Mucosa of rectum (tissue), 2 donors: ENCODE data around the gene MYRFL.

Source experiments
- H3K27ac ChIP-seq, 2 donors: one replicate each; pipeline ENCODE4 v1.7.0; 2013; ENCODE audit warnings: inconsistent platforms in 2 of 2, low read depth in 2 of 2, low read length in 2 of 2
- H3K27me3 ChIP-seq, 2 donors: one replicate each; pipeline ENCODE4 v1.7.0; 2013; ENCODE audit warnings: low read length in 2 of 2; ENCODE audit not compliant: control insufficient read depth in 2 of 2, insufficient read depth in 2 of 2
- H3K36me3 ChIP-seq, 2 donors: one replicate each; pipeline ENCODE4 v1.7.0; 2013; ENCODE audit warnings: low read length in 2 of 2; ENCODE audit not compliant: control insufficient read depth in 2 of 2, insufficient read depth in 2 of 2
- H3K4me1 ChIP-seq, 2 donors: one replicate each; pipeline ENCODE4 v1.7.0; 2013; ENCODE audit warnings: low read length in 2 of 2, mild to moderate bottlenecking in 1 of 2; ENCODE audit not compliant: control insufficient read depth in 2 of 2, insufficient read depth in 2 of 2
- H3K4me3 ChIP-seq, 2 donors: one replicate each; pipeline ENCODE4 v1.7.0; 2013; ENCODE audit warnings: low read length in 2 of 2
- H3K9ac ChIP-seq, 2 donors: one replicate each; pipeline ENCODE4 v1.7.0; 2013; ENCODE audit warnings: low read length in 2 of 2, low read depth in 1 of 2, mild to moderate bottlenecking in 1 of 2
- H3K9me3 ChIP-seq, 2 donors: one replicate each; pipeline ENCODE4 v1.7.0; 2013; ENCODE audit warnings: low read length in 2 of 2; ENCODE audit not compliant: control insufficient read depth in 2 of 2
- donor health status: healthy.
- donor health status: Normal muscosa, but diverticular disease.

Gene MYRFL

GRCh38 chr12:69872804-69873203 lies 47.8 kb downstream of the MYRFL start:
- Histone ChIP-seq H3K4me1 (no peaks in the 10 kb centered on the region), H3K4me3 (no peak overlapping the region), H3K9me3 (no peaks in the 10 kb centered on the region), H3K36me3 (no peaks in the 10 kb centered on the region), H3K9ac (no peak overlapping the region), H3K27ac (no peak overlapping the region), H3K27me3 (no peaks in the 10 kb centered on the region)

- Histone ChIP-seq H3K27me3 (no peaks in the 10 kb centered on the region), H3K4me3 (no peak overlapping the region), H3K27ac (no peak overlapping the region), H3K4me1 (no peaks in the 10 kb centered on the region), H3K9me3 (no peaks in the 10 kb centered on the region), H3K9ac (no peak overlapping the region), H3K36me3 (no peaks in the 10 kb centered on the region)
Measured at GRCh38 chr12:69873429-69873828, 48.4 kb downstream of the MYRFL start.

- Histone ChIP-seq H3K4me3 (no peak overlapping the region), H3K27me3 (no peaks in the 10 kb centered on the region), H3K36me3 (no peaks in the 10 kb centered on the region), H3K9me3 (no peaks in the 10 kb centered on the region), H3K4me1 (peaks cover 4% of the 10 kb centered on the region in 2 donors), H3K27ac (no peak overlapping the region), H3K9ac (no peak overlapping the region)
Measured at GRCh38 chr12:69874606-69875005, 49.6 kb downstream of the MYRFL start.

- Histone ChIP-seq H3K27ac (no peak overlapping the region), H3K36me3 (no peaks in the 10 kb centered on the region), H3K4me3 (no peak overlapping the region), H3K4me1 (peaks cover 4% of the 10 kb centered on the region in 2 donors), H3K27me3 (no peaks in the 10 kb centered on the region), H3K9me3 (no peaks in the 10 kb centered on the region), H3K9ac (no peak overlapping the region)
Measured at GRCh38 chr12:69875416-69875935, 50.4 kb downstream of the MYRFL start.

GRCh38 chr12:69879007-69879960 lies 54.3 kb downstream of the MYRFL start:
- Histone ChIP-seq H3K4me3 (peak overlapping the region; percentile 10 to 20), H3K9me3 (no peaks in the 10 kb centered on the region), H3K36me3 (no peaks in the 10 kb centered on the region), H3K27me3 (no peaks in the 10 kb centered on the region), H3K9ac (no peak overlapping the region), H3K4me1 (peaks cover 4% of the 10 kb centered on the region in 2 donors), H3K27ac (no peak overlapping the region)

- Histone ChIP-seq H3K36me3 (no peaks in the 10 kb centered on the region), H3K27ac (no peak overlapping the region)
Measured at GRCh38 chr12:69880571-69880970, 55.5 kb downstream of the MYRFL start.

GRCh38 chr12:69881771-69882170 lies 56.7 kb downstream of the MYRFL start:
- Histone ChIP-seq H3K9me3 (no peaks in the 10 kb centered on the region), H3K9ac (no peak overlapping the region), H3K27ac (no peak overlapping the region), H3K4me3 (no peak overlapping the region), H3K36me3 (no peaks in the 10 kb centered on the region), H3K4me1 (peaks cover 4% of the 10 kb centered on the region in 2 donors), H3K27me3 (no peaks in the 10 kb centered on the region)

More at GRCh38 chr12:69880571-69880970, 55.5 kb downstream of the MYRFL start:
- Histone ChIP-seq H3K9me3 (no peaks in the 10 kb centered on the region), H3K27me3 (no peaks in the 10 kb centered on the region), H3K4me1 (peaks cover 4% of the 10 kb centered on the region in 2 donors), H3K4me3 (no peak overlapping the region), H3K9ac (no peak overlapping the region)

GRCh38 chr12:69884386-69884785 lies 59.4 kb downstream of the MYRFL start:
- no peak overlapping the region for H3K4me3 ChIP-seq
- H3K36me3 ChIP-seq = no peaks in the 10 kb centered on the region
- no peaks in the 10 kb centered on the region for H3K27me3 ChIP-seq
- H3K27ac ChIP-seq = no peak overlapping the region
- H3K9me3 ChIP-seq = no peaks in the 10 kb centered on the region
- H3K4me1 ChIP-seq = no peaks in the 10 kb centered on the region
- H3K9ac ChIP-seq = no peak overlapping the region

- Histone ChIP-seq H3K4me3 (no peak overlapping the region), H3K9me3 (no peaks in the 10 kb centered on the region), H3K27me3 (no peaks in the 10 kb centered on the region), H3K4me1 (no peaks in the 10 kb centered on the region), H3K36me3 (no peaks in the 10 kb centered on the region), H3K27ac (no peak overlapping the region), H3K9ac (no peak overlapping the region)
Measured at GRCh38 chr12:69885658-69886057, 60.6 kb downstream of the MYRFL start.

GRCh38 chr12:69886109-69886508 lies 61.1 kb downstream of the MYRFL start:
- Histone ChIP-seq H3K4me1 (no peaks in the 10 kb centered on the region), H3K27me3 (no peaks in the 10 kb centered on the region), H3K9me3 (no peaks in the 10 kb centered on the region), H3K27ac (no peak overlapping the region), H3K36me3 (no peaks in the 10 kb centered on the region), H3K9ac (no peak overlapping the region), H3K4me3 (no peak overlapping the region)
